NCI-H128 (cell line): ENCODE data around the gene GAPDH.
"Not testable (repeated sequence)": the region's sequence is repeated elsewhere in the genome, so short reads cannot be mapped to it uniquely, and the experiment has no call there.

Source experiments
- DNase-seq: peaks from one replicate; lab custom pipeline; 2025; ENCODE audit not compliant: unreplicated experiment; lab: John Stamatoyannopoulos, UW

GAPDH gene

DNA sequence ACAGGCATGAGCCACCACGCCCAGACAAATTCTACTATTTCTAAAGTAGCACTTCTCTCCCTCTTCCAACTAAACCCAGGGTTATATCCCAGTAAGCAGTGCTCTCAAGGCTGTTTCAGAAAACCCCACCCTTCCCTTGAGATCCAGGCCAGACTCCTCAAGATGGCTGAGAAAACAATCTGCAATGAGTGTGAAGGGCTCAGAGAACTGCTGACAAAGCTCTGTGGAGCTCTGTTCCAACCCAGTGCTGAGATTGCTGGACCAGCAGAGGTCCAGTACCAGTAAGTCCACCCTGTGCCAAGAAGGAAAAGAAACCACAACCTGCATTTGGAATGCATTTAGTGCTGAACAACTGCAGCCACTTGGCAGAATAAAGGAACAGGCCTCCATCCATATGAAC is 25.2 kb downstream of the GAPDH start:
- DNase-seq: no peak

DNA sequence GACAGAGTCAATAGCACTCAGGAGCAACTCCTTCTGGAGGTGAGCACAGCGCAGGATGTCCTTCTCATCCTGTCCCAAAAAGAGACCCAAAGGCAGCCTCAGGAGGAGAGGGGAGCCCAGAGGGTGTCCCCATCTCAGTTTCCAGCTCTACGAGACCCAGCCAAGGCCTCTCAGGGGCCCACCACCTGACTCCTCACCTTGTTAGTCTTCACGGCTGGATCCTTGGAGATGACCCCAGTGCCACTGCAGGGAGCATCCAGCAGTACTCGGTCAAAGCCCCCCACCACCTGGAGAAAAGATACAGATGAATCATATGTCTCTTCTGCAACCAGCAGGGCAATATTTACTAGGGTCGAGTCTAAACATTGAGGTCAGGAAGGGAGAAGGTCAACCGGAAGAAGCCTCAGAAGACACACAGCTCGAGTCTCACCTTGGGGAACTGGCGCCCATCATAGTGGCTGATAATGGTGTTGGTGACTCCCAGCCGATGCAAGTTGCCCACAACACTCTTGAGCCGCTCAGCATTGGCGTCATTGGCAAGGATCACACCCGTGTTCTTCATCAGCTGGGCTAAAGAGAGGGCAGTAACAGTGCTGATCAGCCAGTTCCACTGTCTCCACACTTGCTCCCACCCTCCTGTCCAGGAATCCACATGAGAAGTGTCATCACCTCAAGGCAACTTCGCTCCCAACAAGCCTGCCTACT is 26.3 kb downstream of the GAPDH start:
- no peak for DNase-seq

DNA sequence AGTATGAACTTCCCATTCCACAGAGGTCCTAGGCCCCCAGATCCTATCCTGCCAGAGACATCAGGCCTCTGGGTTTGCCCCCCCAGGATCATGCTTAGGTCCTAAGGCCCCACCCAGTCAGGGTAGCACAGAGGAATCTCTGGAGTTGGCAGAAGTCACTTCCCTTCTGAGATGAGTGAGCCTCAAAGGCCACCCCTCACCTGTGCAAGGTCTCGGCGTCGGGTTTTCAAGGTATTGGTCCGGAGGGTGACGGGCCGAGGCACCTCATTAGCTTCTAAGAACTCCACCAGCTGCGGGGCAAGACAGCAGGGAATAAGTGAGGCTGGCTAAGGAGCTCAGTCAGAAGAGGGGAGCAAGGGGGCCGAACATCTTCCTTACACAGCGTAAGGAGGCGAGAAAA is 28.6 kb downstream of the GAPDH start:
- DNase-seq: no peak

DNA sequence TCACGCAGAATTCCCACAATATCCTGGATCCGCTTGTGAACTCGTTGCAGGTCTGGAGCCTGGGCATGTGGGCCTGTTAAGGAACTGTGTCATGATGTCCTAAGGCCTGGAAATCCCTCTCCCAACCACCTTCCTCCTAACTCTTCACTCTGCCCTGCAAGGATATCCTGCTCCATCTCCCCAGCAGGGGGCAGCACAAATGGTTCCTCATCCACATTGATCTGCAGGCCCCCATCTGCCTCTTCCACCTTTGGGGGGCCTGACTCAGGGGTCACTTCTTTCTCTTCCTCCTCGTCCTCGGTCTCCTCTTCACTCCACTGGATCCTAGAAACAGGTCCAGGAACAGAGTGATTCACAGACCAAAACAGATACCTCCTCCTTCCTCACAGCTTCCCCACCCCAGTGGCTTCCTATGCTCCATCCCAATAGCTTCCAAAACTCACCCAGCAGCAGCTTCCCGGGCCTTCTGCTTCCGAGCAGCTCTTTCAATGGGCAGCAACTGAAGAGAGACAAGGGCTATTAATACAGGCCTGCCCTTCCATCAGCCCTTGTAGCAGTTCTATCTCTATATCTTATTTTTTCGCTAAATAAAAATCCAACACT is 29.2 kb downstream of the GAPDH start:
- DNase-seq: no peak

DNA sequence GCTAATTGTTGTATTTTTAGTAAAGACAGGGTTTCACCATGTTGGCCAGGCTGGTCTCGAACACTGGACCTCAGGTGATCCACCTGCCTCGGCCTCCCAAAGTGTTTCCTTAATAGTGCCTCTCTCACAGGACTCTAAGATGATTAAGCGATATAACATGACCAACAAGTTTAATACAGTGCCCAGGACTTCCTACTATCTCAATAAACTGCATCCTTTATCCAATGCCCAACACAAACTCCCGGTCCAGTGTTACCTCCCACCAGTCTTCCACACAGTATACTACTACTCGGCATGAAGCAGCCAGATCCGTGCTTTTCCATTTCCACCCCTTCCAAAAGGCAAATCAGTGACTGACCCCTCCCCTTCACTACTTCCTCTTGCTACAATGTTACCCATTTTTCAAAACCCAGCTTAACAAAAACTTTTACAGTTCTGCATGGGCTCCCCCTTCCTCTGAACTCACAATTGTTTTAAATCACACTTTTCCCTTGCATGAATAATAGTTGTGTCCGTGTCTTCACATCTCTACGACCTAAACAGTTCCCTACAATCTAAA is 32.9 kb downstream of the GAPDH start:
- DNase-seq: no peak

DNA sequence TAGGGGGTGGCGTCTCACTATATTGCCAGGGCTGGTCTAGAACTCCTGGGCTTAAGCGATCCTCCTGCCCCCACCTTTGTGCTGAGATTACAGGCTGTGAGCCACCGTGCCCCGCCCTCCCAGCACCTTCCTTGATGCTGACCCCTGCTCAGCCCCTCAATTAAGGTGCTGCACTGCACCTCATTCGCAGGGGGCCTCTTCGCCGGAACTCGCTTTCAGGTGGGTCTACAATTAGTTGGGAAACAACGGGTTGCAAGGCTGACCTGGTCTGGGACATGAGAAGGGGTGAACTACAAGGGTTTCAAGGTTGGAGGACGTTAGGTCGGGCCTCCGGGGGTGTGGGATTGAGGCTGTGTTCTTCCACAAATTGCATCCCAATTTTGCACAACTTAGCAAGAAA is 35.0 kb downstream of the GAPDH start:
- no peak for DNase-seq

DNA sequence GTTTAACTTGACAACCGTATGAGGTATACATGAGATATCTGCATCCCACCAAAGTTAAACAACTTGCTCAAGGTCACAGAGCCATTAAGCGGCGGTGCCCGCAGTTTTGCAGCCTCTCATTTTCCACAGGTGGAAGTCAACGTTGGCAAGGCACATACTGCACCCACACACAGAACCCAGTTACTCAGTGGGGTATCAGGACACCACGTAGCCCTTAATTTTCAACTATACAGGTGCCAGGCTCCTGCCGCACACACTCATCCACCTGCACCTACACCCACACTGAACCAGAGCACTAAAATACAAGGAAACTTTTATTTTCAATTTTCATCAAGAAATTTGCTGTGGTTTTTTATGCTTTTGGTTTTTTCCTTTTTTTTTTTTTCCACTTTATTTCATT is 35.5 kb downstream of the GAPDH start:
- no peak for DNase-seq

DNA sequence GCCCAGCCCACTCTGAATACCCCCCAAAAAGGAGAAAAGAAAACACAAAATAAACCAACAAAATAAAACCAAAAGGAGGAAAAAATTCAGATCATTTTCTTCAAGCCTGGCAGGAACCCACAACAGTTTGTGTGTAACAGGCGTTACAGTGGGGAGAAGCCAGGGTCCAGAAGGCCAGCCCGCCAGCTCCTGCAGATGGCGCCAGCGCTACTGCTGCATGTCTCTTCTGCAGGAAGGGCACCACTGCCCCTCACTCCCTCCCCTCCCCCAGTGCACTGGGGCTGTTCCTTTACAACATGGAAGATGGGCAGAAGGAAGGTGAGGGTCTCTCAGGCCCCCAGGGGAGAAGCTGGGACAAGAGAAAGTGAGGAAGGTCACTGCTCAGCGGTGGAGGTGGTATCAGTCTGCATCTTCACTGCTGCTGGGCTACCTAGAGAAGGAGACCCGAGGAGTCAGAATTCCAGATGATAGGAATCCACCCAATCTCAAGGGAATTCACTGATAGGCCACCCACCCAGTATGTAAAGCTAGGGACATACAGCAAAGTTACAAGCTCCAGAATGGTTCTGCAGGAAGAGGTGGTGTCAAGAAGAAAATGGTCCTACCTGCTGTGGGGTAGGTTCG is 36.1 kb downstream of the GAPDH start:
- DNase-seq: peak; percentile 19

DNA sequence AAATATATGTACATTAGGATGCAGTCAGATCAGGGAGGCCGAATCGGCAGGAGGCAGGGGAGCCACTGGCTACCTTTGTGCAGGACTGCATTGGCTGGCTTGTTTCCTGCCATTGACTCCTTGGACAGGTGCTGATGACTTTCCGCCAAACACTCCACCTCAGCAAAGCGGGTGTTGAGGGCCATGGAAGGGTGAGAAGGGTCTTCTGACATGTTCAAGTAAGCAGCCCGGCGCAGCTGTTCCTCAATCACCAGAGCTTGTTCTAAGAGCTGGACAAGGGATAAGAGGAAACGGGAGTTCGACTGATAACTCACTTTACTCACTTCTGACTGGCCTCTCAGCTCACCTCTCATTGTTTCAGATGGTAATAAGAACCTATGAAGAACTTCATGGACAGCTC is 38.7 kb downstream of the GAPDH start:
- DNase-seq: no peak

DNA sequence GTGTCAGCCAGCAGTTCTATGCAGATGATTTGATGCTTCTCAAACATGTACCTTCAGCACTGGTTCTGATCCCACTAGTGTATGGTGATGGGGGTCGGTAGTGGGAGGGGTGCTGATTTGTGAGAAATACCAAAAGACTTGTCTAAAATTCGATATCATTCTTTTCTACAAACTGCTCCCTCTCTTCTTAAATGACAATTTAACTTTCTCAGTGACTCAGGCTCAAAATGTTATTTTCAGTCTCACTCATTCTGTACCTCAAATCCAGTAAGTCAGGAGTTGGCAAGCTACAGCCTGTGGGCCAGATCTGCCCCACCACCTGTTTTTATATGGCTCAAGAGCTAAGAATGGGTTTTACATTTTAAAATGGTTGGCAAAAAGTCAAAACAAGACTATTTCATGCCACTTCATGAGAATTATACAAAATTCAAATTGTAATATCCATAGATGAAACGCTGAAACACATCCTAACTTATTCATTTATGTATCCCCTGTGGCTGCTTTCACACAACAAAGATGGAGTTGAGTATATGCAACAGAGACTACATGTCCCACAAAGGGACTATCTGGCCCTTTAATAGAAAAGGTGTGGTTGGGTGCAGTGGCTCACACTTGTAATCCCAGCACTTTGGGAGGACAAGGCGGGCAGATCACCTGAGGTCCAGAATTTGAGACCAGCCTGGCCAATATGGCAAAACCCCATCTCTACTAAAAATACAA is 40.4 kb downstream of the GAPDH start:
- no peak for DNase-seq

DNA sequence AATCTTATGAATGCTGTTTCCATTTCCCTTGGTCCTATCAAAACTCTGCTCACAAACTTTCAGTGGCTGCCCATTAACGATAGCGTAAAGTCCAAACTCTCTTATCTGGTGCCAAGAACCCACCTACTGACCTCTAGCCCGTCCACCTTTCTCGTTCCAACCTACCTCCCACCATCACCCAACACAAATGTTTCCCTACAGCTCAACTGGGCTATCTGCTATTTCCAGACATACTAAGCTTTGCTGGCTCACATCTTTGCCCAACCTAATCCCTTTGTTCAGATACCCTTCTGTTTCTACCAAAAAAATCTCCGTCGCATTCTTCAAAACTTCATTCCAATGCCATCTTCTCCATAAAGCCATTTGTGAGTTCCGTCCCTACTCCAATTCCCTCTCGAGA is 41.3 kb downstream of the GAPDH start:
- no peak for DNase-seq

DNA sequence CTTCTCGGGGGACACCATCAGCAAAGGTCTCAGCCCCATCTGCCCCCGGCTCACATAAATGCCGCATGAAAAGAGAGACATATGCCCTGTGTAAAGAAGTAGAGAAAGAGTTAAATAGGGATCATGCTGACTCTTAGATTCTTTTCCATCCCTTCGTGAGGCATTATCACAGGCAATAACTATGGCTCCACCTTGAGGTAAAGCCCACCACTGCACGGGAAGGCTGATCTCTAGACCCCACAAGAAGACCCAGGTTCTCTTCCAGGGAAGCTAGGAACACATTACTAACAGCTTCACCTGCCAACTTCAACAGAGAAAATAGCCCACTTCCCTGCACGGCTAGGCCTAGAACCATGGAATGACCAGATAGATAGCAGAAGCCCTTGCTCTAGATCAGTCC is 47.9 kb downstream of the GAPDH start:
- DNase-seq: no peak

DNA sequence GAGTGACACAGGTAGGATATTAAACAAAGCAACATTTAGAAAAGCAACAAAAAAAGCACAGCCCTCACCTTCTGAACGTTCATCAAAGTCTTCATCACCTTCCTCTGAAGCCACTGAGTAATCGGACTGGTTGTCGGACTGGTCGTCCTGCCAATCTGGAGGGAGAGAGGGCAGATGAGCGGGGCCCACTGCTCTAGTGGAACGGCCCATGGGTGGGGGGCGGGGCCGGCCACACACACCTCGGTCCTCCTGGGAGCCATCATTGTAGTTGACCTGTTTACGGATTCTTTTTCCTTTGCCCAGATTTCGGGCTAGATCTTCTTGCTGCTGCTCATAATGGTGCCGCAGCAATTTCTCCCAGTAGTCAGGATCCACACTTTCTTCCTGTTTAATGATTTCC is 48.6 kb downstream of the GAPDH start:
- no peak for DNase-seq

DNA sequence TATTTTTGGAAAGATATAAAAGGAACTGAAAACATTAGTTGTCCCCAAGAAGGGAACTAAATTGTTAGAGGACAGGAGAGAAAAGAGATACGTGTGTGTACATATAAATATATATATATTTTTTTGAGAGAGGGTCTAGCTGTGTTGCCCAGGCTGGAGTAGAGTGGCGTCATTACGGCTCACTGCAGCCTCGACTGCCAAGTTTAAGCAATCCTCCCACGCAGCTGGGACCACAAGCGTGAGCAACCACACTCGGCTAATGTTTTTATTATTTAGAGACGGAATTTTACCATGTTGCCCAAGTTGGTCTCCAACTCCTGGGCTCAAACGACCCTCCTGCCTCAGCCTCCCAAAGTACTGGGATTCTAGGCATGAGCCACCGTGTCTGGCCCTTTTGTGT is 50.0 kb downstream of the GAPDH start:
- no peak for DNase-seq

DNA sequence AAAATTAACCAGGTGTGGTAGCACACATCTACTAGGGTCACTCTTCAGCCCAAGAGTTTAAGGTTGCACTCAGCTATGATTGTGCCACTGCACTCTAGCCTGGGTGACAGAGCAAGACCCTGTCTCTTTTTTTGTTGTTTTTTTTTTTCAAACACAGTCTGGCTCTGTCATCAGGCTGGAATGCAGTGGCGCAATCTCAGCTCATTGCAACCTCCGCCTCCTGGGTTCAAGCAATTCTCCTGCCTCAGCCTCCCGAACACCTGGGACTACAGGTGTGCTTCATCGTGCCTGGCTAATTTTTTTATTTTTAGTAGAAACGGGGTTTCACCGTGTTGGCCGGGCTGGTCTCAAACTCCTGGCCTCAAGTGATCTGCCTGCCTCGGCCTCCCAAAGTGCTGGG is 52.3 kb downstream of the GAPDH start:
- not testable (repeated sequence) for DNase-seq
